Measurements from ENCODE around the gene GUF1.

The GUF1 gene

DNA sequence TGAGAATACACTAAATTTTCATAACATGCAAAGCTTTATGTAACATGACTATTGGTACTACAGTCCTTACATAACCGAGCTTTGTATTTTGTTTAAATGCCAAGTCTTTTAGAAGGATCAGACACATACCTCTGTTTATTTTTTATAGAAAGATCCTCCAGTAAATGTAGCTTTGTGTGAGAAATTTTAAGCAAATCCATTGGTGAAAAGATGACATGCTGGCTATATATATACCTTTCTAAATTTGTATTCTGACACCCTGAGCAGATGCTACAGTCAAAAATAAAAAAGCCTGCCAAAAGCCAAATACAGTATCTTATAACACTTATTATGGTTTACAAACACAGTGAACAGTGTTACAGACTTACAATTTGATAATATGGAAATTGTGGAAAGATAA lies 26.8 kb upstream of the GUF1 start, which contains the start of gene YIPF7:
Gene YIPF7, minus strand, starts transcription at position 201 of the 400 bp plus-strand sequence. CDS start 1,525 bp downstream, outside the sequence.
- no peak for TF ChIP-seq CTCF (IDR thresholded peaks at IDR 0.05; ENCODE audit: low read depth, low read length)
- no peak within 1 kb of the TSS for H3K4me3 ChIP-seq (ENCODE audit: low read depth, low read length)
- DNase-seq (ENCODE audit: low read depth, low spot score): no peak
- in situ Hi-C loops (cut with HindIII; ENCODE audit: low sequenced_read_pairs): no loop called here

GRCh38 chr4:44652002-44652401 lies 26.2 kb upstream of the GUF1 start:
- in situ Hi-C loops (cut with HindIII; ENCODE audit: low sequenced_read_pairs): no loop called here
- no peak for DNase-seq (ENCODE audit: low read depth, low spot score)
- TF ChIP-seq CTCF (IDR thresholded peaks at IDR 0.05; ENCODE audit: low read depth, low read length): no peak
- H3K4me3 ChIP-seq (ENCODE audit: low read depth, low read length): no peak overlapping the region

- TF ChIP-seq CTCF (IDR thresholded peaks at IDR 0.05; ENCODE audit: low read depth, low read length): no peak
- H3K4me3 ChIP-seq (ENCODE audit: low read depth, low read length): no peak overlapping the region
- DNase-seq (ENCODE audit: low read depth, low spot score): no peak
- in situ Hi-C loops (cut with HindIII; ENCODE audit: low sequenced_read_pairs): no loop called here
Observed at GRCh38 chr4:44660396-44660795, 17.8 kb upstream of the GUF1 start.

- no peak overlapping the region for H3K4me3 ChIP-seq (ENCODE audit: low read depth, low read length)
- DNase-seq (ENCODE audit: low read depth, low spot score): no peak
- no peak for TF ChIP-seq CTCF (IDR thresholded peaks at IDR 0.05; ENCODE audit: low read depth, low read length)
- in situ Hi-C loops (cut with HindIII; ENCODE audit: low sequenced_read_pairs): no loop called here
Observed at GRCh38 chr4:44661940-44662622, 16.1 kb upstream of the GUF1 start.

DNA sequence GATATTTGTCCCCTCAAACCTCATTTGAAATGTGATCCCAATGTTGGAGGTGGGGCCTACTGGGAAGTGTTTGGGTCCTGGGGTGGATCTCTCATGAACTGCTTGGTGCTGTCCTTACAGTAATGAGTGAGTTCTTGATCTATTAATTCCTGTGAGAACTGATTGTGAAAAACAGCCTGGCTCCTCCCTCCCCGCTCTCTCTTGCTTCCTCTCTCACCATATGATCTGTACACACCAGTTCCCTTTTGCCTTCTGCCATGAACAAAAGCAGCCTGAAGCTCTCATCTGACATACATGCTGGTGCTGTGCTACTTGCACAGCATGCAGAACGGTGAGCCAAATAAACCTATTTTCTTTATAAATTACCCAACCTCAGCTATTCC lies 15.6 kb upstream of the GUF1 start:
- DNase-seq (ENCODE audit: low read depth, low spot score): no peak
- in situ Hi-C loops (cut with HindIII; ENCODE audit: low sequenced_read_pairs): no loop called here
- TF ChIP-seq CTCF (IDR thresholded peaks at IDR 0.05; ENCODE audit: low read depth, low read length): no peak

GRCh38 chr4:44663539-44664263 lies 14.5 kb upstream of the GUF1 start:
- no peak for TF ChIP-seq CTCF (IDR thresholded peaks at IDR 0.05; ENCODE audit: low read depth, low read length)
- no peak for DNase-seq (ENCODE audit: low read depth, low spot score)
- in situ Hi-C loops (cut with HindIII; ENCODE audit: low sequenced_read_pairs): no loop called here
- H3K4me3 ChIP-seq (ENCODE audit: low read depth, low read length): no peak overlapping the region

More for the DNA sequence above, 15.6 kb upstream of the GUF1 start:
- no peak overlapping the region for H3K4me3 ChIP-seq (ENCODE audit: low read depth, low read length)
